GM10266 (cell line): ENCODE data around the gene TRPM5.

Source experiments
- DNase-seq: peaks from one replicate; pipeline ENCODE4 v3.0.0; 2012; ENCODE audit errors: extremely low spot score
- TF ChIP-seq, protein P1 (sequence below): IDR thresholded peaks from 2 replicates; pipeline ENCODE4 v1.5.1; 2012; ENCODE audit warnings: mild to moderate bottlenecking, low read depth; ENCODE audit not compliant: control insufficient read depth, insufficient read depth; ENCODE audit errors: missing control alignments

The TRPM5 gene

DNA sequence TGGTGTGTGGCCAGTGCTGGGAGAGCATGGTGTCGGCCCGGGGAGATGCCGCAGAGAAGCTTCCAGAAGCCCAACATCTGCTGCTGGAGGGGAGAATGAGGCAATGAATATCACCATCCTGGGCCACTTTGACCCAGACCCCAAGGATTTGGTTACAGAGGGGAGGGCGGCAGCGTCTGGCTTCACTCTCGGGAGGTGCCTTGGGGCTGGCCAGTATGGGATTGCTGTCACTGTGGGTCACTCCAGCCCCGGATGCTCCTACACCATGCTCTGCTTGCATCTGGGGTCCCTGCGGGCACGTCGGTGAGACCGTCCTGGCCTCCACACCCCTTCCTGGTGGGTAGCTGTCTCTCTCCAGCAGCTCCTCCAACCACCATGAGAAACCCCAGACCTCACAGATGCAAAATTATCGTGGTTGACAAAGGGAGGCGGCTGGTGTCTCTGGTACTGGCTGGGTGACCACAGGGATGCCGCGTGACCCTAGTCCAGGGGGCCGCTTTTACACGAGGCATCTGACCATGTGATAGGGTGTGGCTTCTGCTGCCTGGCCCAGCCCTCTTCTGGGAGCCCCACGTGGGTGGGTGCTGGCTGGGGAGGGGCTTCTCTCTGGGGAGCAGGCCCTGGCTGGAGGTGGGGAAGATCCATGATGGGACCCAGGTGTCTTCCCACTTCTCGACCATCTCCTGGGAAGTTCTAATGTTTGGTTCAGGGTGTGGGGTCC lies 6.2 kb upstream of the TRPM5 start:
- TF ChIP-seq, protein P1, sequence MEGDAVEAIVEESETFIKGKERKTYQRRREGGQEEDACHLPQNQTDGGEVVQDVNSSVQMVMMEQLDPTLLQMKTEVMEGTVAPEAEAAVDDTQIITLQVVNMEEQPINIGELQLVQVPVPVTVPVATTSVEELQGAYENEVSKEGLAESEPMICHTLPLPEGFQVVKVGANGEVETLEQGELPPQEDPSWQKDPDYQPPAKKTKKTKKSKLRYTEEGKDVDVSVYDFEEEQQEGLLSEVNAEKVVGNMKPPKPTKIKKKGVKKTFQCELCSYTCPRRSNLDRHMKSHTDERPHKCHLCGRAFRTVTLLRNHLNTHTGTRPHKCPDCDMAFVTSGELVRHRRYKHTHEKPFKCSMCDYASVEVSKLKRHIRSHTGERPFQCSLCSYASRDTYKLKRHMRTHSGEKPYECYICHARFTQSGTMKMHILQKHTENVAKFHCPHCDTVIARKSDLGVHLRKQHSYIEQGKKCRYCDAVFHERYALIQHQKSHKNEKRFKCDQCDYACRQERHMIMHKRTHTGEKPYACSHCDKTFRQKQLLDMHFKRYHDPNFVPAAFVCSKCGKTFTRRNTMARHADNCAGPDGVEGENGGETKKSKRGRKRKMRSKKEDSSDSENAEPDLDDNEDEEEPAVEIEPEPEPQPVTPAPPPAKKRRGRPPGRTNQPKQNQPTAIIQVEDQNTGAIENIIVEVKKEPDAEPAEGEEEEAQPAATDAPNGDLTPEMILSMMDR: no peak
- DNase-seq: no peak

DNA sequence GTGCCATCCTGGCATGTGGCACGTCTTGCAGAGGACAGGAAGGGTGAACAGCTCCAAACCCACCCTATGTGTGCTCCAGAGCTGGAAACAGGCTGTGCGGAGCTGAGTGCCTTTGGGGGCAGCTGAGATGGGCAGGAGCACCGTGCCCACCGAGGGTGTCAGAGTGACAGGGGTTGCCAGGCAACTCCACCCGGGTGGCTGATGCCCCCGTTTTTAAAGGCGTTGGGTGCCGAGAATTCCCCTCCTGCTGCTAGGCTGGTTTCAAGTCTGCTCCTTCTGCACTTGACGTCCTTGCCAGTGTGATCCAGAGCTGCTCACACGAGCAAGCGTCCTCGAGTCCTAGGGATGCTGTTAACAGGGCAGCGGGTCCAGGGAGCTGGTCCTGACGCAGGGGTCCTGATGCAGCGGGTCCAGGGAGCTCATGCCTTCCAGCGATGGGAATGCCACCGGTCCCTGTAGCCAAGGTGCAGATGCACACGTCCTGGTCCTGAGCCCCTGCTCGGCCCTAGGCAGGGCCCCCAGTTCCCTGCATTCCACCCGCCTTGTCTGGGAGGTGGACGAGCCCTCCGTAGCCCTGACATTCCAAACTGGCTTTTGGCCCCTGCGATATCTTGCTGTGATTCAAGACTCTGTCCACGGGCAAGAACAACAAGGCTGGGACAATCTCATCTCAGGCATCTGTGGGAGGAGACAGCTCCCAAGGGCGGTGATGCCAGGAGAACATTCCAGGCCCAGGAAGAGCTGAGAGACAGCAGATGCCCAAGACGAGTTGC lies 5.4 kb upstream of the TRPM5 start:
- DNase-seq: no peak
- TF ChIP-seq, protein P1: no peak

DNA sequence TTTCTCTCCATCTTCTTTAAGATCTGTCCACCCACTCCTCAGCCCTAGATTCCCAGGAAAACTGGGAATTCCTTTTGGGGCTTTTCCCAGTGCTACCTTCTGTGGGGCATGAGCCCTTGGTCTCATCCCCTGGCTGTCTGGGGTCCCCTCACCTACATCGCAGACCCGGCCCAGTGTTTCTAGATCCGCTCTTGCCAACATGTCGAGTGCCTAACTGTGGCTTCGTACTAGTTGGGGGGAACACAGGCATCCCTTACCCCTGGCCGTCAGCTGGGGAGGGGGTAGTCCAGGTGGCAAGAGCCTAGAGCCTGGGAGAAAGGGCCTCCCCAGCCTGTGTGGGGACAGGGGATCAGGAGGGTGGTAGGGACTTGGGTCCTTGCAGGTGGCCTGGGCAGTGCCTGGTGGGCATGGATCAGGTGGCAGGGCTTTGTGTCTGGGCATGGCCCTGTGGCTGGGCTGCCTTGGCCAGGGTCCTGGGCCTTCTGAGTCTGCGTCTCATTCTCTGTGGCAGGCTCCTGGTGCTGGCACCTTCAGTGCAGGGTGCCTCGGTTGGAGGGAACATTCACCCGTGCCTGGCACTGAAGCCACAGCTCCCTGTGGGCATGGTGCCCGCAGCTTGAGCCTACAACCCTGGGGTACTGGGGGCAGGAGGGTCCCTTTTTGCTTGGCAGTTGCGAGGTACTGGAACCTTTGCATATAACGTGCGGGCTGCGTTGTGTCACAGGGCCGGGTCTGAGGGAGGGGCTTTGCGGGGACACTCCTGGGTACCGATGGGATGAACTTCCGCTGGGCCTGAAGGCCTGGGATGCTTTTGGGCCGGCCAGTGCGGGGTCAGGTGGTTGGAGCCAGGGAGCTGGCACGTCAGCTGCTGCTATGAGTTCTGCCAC lies 4.6 kb upstream of the TRPM5 start:
- DNase-seq: no peak
- TF ChIP-seq, protein P1: no peak

DNA sequence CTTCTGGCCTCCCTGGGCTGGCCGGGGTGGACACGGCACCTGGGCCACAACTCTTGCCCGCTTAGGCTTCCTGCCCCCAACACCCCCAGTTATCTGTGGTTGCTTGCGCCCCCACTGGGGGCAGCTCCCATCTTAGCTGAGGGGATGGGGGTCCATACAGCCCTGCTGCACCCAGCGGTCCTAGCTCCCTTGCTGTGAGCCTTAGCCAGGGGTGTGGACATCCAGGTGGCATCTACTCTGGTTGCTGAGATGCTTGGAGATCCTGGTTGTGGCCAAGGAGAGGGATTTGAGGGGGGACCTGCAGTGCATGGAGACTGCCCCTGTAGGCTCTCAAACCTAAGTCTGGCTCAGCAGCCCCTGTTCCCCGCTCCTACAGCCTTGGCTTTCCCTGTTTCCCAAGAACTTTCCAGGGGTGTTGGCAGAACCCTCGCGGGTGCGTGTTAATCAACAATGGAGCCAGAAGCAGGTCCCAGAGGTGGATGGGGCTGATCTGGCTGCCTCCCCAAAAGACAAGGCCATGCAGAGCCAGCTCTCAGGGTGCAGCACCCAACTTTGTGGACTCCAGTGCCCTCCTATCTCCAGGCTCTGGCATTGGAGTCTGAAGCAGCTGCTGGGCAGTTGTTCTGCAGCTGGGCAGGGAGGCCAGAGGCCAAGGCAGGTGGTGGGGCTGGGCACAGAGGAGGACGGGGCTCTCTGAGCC lies 3.8 kb upstream of the TRPM5 start:
- no peak for DNase-seq
- TF ChIP-seq, protein P1: no peak

DNA sequence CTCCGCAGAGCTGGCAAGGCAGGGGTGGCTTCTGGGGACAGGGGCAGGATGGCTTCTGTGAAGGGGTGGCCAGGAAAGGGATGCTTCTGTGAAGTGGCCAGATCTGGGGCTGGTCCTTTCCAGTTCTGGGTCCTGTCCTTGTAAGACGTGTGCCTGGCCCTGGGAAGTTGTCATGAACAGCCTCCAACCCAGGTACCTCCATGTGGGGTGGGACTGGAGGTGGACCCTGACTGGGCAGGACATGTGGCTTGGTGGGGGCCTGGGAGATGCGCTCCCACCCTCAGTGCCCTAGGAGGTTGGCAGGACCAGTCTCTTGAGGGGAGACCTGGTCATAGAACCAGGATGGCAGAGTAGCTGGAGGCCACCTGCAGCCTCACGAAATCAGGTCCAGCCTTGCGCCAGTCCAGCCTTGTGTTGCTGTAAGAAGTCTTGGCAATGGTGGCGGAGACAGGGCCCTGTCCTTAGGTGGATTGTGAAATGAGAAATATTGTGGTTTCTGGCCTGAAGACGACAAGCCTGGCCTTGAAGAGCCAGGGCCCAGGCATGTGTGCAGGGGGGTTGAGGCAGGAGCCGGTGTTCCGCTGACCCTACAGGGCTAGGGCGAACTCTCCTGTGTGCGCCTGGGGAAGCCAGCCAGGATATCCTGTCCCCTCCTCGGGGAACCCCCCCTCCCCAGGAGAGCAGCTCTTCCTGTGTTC lies 3.1 kb upstream of the TRPM5 start:
- TF ChIP-seq, protein P1: no peak

DNA sequence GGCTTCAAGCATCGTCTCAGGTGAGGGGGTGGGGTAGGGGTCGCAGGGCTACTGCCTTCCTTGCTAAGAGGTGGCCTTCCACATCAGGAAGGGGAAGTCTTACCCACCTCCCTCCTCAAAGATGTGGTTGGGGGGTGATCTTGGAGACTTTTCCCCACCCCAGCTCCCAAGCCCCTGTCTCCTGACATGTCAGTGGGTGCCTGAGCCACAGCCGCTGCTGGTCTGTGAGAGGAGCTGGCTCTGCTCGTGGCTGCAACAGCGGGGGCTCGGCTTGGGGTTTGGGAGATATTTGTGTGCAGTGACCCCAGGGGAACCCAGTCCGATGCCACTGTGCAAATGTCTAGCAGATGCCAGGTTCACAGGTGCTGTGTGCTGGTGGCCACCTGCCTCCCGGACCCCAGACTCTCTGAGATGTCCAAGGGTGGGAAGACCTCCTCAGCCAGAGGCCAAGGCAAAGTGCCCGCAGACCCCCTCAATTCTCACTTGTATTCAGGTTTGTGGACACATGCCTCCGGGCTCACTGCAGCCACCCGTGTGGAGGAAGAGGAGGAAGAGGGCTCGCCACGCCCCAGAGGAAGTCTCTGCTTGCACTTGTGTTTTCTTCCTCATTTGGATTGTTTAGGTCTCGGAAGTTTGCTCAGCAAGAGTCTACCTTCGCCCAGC lies 2.4 kb upstream of the TRPM5 start:
- no peak for DNase-seq

More for the DNA sequence above, 3.1 kb upstream of the TRPM5 start:
- no peak for DNase-seq

More for the DNA sequence above, 2.4 kb upstream of the TRPM5 start:
- TF ChIP-seq, protein P1: no peak
